Right lobe of liver (tissue), 4 donors: ENCODE data around the gene CLASP2.

ENCODE experiments used
- CTCF ChIP-seq, 4 donors: fragments of 200-600 bp in 3 of 4; fragments of 450-650 bp in 1 of 4; IDR thresholded peaks; one replicate each; pipeline versions ENCODE4 v1.5.1 to v1.8.0; 2016 to 2022; ENCODE audit warnings: antibody characterized with exemption in 4 of 4, mild to moderate bottlenecking in 2 of 4
- POLR2A ChIP-seq: fragments of 450-650 bp; IDR thresholded peaks from one replicate; pipeline ENCODE4 v1.6.1; 2017; ENCODE audit warnings: antibody characterized with exemption, mild to moderate bottlenecking
- donor health status: DM: no; HTN: no; CAD: no.
- donor health status: DM: no; HTN: no; CAD: no.
- donor health status: DM: no; HTN: yes; CAD: no.

GRCh38 chr3:33699275-33699674, 18.8 kb downstream of the CLASP2 start:
- TF ChIP-seq CTCF (IDR thresholded peaks at IDR 0.05): no peak
- TF ChIP-seq POLR2A: no peak
